ENCODE results near the gene GPATCH3. TPM values are rescaled to one million over a fixed set of nuclear protein-coding genes. Genes with fewer than 3 reads are reported as not detected.
A peak's percentile ranks its signal among the peaks of the same experiment; 100 is the strongest.
"Not testable (repeated sequence)": the region's sequence is repeated elsewhere in the genome, so short reads cannot be mapped to it uniquely, and the experiment has no call there.

GPATCH3 gene
- total RNA-seq, 1 experiment from 2014 or later = 17.4 TPM

DNA sequence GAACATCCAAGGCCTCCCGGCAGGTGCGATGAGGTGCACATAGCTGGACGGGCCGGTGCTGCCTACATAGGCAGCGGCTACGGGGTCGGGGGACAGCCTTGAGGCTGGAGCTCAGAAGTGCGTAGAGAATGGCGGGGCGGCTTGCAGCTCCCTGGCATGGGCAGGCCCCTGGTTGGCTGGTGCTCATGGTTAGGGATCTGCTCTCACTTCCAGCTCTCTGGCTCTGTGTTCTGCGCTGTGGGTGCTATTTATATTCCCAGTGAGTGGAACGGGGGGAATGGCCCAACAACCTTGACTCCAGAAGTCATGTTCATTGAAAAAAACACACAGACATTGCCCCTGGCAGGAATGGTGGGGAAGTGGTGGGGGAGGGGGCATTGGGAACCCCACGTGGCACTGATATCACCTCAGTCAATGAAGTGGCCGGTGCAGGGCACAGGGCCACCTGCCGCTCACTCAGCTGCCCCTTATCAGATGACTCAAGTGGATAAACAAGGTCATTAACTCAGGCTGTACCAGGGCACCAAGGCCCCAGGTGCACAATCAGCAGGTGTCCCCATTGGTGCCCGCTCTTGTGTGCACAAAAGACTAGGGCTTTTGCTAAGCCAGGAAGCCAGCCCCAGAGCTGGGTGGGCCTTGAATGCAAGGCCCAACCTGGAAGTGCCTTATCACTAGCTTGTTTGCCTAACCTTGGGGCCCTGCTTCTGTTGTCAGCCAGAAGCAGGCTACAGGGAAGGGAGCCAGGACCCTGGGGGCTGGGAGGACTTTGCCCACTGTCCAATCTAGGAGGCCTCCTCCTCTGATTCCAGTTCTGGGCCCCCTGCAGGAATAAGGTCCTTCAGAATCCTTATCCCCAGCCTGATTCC lies 13.7 kb upstream of the GPATCH3 start, which contains the start of gene NR0B2:
TSS of gene NR0B2 (minus strand) at position 222 of the 866 bp plus-strand sequence. CDS start at position 187, 35 bp downstream.
- peak; percentile 90 for DNase-seq (ENCODE audit: low spot score)

DNA sequence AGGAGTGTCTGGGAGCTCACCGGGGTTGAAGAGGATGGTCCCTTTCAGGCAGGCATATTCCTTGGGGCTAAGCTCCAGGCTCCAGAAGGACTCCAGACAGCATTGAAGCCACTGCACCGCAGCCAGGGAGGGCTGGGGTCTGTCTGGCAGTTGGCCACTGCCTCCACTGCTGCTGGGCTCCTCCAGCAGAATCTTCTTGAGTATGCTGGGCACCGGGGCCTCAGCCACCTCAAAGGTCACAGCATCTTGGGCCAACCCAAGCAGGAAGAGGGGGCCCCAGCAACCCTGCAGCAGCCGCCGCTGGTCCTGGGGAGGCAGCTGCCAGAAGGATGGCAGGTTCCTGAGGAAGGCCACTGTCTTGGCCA lies 13.1 kb upstream of the GPATCH3 start:
- no peak for DNase-seq (ENCODE audit: low spot score)

DNA sequence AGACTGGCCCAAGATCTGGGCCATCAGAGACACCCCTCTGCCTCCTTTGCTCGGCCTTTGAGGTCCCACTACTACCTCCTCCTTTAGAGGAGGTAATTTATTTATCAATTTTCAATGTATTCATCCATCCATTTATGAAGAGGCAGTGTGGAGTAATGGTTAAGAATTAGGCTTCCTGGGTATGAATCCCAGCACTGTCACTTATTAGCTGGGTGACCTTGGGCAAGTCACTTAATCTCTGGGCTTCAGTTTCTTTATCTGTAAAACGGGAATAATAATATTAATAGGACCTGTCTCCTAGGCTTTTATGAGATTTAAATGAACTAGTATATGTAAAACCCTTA lies 11.9 kb upstream of the GPATCH3 start:
- DNase-seq (ENCODE audit: low spot score) = no peak

DNA sequence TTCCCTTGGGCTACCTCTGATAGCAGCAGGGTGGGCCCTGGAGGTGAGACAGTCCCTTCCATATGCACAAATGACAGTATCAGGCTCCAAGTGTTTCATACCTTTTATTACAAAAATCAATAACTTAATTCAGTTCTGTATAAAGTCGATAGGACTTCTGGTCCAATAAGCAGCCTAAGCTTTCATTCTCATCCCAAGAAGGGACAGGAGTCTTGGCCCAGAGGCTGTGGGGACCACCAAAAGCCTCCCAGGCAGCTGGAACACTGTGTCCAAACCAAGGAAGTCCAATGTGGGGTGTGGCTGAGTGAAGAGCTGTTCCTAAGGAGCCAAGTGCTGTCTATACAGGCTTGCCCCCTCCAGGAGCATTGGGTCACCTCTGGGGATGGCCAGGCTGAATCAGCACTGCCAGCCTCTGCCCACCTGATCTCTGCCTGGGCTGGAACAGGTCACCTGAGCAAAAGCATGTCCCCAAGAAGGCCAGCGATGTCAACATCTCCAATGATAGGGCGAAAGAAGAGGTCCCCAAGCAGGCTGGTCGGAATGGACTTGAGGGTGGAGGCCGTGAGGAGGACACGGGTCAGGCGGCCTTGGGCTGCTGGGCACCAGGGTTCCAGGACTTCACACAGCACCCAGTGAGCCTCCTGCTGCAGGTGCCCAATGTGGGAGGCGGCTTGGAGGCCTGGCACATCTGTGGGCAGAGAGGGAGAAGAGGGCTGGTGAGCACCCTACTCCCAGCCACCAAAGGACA lies 11.3 kb upstream of the GPATCH3 start:
- no peak for DNase-seq (ENCODE audit: low spot score)

DNA sequence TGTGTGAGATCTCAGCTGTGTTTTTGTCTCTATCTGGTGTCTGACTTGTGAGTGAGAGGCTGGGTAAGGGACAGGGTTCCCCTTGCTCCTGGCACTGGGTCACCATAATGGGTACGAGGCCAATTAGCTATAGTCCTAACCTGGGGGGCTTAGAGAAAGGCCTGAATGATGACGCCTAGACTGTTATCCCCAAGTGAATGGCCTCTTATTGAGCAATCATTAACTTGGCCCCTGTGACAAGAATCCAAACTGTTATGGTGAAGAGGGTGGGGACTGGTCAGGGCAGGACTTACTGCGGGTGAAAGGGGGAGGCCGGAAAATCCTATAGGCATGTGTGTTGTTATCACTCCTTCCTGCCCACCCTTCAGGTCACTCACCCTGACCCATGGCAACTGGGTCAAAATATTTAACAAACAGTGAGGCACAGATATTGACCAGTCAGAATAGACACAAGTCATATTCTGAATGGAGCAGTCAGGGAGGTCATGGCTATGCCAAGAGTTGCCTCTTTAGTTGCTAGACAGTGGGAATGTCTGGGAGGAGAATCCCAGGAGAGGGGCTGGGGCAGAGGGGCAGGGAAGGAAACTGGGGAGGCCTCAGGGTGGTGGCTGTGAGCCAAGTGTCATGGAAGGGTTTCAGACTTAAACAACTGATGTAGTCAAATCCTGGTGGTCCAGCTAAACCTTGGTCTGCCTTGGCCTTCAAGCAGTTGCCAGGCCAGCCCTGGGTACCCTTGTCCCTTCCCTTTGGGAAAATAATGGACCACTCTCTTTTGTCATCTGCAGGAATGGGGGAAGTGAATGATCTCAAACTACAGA lies 10.3 kb upstream of the GPATCH3 start:
- DNase-seq (ENCODE audit: low spot score) = peak; percentile 85

DNA sequence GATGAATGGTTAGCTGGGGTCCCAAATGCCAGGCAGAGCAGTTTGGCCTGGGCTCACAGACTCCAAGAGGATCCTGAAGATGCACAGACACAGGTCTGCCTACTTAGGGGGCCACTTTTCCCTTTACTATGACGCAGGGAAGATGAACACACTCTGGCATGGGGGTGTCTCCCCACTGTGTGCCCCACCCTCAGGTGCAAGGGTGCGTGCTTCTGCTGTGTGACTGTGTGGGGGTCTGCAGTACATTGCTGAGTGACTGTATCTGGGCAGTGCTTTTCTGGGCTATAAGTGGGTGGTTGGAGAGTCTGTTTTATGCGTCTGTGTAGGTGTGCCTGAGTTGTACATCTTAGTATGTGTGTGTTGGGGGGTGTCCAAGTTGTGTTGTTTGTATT lies 9.7 kb upstream of the GPATCH3 start:
- DNase-seq (ENCODE audit: low spot score) = no peak

DNA sequence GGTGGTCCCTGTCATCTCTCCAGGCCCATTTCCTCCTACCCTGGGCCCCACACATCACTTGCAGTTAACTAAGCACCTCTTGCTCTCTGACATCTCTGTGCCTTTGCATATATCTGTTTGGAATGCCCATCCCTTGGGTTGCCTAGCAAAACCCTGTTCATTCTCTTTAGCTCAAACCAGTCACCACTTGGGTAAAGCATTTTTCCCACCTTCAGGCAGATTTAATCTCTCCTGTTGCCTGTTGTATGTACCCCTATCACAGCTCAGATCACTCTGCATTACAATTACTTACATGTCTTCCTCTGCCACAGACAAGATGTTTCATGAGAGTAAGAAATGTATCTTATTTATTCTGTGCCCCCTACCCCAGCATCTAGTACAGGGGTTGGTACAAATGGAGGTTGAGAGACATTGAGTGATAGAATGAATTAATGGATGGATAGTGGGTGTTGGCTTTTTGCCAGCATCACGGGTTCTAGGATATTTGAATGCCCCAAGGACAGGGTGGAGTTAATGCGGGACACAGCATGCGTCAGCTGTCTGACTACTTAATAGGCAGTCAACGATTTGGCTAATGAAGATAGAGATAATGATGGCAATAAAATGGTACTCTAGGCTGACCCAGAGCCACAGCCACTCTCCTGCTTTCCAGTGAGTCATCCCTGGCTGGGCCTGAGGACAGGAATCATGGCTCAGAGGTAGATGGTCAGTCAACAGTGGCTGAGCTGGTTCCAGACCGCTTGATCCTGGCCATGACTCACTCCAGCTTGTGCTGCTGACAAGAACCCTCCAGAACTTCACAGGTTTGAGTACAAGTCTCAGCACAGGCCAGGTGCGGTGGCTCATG lies 7.0 kb upstream of the GPATCH3 start:
- DNase-seq (ENCODE audit: low spot score) = peak; percentile 86

DNA sequence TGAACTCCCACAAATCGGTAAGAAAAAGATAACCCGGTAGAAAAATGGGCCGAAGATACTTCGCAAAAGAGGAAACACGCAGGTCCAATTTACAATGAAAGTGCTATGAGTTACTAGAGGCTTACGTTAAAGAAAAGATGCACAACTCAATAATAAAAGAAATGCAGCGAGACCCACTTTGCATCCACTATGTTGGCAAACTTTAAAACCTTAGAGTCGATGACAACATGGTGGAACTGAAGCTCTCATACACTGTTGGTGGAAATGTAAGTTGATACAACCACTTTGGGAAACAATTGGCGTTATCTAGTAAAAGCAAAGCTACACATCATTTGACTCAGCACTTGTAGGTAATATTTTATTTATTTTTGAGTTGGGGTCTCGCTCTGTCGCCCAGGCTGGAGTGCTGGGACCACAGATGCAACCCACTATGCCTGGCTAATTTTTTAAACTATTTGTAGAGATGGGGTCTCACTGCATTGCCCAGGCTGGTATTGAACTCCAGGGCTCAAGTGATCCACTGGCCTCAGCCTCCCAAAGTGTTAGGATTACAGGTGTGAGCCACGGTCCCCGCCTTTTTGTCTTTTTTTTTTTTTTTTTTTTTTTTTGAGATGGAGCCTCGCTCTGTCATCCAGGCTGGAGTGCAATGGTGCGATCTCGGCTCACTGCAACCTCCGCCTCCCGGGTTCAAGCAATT lies 696 bp upstream of the GPATCH3 start:
- DNase-seq (ENCODE audit: low spot score) = no peak

DNA sequence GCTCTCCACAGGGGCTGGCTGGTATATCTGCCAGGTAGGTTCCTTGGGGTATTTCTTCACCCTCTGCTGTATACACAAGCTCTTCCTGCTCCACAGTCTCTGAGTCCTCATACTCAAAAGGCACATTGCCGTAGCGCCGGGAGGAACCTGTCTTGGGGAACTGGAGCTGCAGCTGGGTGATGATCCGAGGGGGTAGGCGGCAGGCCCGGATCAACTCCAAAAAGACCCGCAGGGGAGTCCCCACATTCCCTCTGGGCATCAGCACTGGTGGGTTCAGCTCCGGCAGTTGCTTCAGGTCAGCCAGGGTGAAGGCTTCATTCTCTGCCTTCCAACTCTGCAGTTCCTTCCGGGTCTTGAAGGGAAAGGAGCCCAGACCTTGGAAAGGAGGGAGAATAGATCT lies 2.9 kb downstream of the GPATCH3 start:
- no peak for DNase-seq (ENCODE audit: low spot score)

DNA sequence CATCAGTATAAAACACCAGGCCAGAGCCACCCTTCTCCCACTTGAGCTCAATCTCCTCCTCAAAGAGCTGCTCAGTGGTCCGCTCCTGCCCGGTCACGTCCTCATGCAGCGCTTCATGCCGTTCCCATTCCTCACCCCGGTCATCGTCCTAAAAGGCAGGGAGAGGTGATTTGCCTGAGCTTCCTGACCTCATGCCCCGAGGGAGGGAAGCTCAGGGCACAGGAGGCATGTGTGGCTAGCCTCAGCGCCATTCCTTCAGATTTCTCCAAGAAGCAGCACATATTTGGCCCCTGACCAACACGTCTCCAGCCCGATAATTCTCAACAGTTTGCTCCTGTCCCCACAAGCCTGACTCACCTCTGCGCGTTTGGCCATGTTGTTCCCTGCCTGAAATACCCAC lies 6.0 kb downstream of the GPATCH3 start:
- no peak for DNase-seq (ENCODE audit: low spot score)

DNA sequence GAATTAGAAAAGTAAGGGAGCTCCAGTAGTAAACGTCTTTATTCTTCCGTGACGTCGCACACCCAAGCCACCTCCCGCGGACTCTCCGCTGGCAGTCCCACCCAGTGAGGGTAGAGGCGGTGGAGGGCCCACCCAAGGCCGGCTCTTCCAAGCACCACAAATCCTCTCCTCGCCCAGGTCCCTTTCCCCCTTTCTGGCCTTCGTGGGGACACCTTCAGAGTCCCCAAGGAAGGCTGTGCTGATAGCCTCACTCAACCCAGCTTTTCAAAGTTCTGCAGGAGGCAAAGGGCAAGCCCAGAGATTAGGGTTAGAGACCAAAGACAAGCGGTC lies 9.8 kb downstream of the GPATCH3 start:
- DNase-seq (ENCODE audit: low spot score) = no peak

DNA sequence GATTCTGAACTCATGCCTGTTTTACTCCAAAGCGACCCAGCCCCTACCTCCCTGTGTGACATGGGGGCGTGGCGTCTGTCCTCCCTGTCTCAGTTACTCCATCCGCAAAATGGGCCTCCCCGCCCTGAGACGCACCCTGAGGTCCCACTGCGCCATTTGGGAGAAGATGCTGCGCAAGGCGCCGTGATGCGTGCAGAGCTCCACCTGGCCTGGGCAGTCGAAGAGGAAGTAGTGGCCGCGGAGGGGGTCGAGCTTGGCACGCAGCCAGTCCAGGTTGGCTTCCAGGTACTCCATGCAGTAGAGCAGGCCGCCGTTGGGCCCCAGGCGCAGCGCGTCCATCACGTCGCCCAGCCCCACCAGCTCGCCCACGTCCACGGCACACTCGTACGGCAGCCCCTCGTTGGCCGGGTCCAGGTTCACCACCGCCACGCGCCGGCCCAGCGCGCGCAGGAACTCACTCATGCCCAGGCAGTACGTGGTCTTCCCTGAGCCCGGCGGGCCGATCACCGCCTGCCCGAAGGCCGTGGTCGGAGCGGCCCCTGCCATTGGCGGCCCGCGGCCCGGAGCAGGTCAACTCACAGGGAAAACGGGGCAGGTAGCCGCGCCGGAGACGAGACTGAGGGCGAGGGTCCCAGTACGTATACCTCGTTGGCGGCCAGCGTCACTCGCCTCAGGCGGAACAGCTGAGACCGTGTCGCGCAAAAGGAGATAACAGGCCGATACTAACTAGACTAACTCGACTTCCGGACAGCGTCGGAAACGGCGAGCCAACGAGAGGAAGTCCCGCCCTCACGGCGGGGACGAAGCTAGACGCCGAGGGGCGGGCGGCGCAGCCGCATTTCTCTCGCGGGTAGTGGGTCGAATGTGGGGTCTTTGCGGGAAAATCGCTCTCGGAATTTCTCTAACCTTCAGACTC lies 10.5 kb downstream of the GPATCH3 start, which contains the start of gene GPN2:
TSS of gene GPN2 (minus strand) at position 733 of the 916 bp plus-strand sequence. CDS start at position 546, 187 bp downstream.
- peak; percentile 76 for DNase-seq (ENCODE audit: low spot score)

DNA sequence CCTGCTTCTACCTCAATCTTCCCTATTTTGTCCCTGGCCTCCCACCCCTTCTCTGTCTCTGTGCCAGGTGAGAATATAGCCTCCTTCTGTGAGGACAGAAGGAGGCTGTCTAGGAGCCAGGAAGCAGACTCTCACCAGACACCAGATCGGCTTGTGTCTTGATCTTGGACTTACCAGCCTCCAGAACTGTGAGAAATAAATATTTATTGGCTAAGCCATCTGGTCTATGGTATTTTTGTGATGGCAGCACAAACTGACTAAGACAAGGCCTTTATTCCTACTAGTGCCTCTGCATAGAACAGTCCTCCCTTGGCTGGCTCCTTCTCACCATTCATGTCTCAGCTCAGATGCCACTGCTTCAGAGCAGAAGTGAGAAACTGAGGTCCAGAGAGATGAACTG lies 12.0 kb downstream of the GPATCH3 start:
- no peak for DNase-seq (ENCODE audit: low spot score)

DNA sequence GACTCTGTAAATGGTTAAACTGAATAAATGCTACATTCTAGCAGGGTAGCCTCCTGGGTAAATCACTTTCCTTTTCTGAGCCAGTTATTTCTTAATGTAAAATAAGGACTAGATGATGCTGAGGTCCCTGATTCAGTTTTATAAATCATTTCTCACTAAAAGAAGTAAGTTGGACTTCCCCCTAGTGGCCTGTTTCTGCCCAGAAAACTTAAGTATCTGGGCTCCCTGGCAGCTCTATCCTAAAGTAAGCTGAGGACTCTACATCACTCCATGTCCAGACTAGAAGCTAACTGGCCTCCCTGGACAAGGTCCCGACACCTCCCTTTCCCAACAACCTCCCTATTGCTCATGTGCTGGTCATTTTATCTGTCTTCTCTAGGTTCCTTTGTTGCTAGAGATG lies 13.1 kb downstream of the GPATCH3 start:
- peak; percentile 59 for DNase-seq (ENCODE audit: low spot score)

DNA sequence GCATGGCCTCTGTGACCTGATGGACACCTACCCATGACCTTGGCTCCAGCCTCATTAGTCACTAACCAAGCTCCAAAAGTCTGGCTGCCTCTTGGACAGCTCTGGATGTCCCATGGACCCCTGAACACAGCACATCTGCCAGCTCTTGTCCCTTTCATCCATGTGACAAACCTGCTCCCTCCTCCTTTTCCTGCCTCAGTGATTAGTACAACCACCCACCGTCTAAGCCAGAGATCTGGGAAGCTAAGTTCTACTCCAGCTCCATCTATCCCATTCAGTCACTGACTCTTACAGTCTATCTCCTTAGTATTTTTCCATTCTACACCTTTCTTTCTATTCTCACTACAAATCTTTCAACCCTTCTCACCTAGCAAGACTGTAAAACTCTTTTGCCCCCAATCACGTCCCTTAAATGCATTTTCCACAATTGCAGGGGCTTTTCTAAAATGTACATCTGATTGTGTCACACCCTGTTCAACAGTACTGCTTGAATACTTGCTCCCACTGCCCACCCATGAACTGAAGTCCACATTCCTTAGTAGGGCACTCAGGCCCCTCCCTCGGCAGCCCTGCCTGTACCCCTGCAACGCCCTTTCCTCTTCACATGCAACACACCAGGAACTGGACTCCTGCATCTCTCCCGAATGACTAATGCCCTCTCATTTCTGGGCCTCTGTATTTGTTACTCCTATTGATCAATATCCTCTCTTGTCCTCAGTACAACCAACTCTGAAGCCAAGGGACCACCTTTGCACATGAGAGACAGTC lies 17.4 kb downstream of the GPATCH3 start:
- no peak for DNase-seq (ENCODE audit: low spot score)

DNA sequence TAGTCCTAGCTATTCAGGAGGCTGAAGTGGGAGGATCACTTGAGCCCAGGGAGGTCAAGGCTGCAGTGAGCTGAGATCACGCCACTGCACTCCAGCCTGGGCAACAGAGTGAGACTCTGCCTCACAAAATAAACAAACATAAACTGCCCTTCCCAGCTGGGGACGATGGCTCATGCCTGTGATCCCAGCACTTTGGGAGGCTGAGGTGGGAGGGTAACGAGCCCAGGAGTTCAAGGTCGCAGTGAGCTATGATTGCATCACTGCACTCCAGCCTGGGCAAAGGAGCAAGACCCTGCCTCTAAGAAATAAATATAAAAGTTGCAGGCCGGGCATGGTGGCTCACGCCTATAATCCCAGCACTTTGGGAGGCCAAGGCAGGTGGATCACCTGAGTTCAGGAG lies 18.7 kb downstream of the GPATCH3 start:
- DNase-seq (ENCODE audit: low spot score) = not testable (repeated sequence)

DNA sequence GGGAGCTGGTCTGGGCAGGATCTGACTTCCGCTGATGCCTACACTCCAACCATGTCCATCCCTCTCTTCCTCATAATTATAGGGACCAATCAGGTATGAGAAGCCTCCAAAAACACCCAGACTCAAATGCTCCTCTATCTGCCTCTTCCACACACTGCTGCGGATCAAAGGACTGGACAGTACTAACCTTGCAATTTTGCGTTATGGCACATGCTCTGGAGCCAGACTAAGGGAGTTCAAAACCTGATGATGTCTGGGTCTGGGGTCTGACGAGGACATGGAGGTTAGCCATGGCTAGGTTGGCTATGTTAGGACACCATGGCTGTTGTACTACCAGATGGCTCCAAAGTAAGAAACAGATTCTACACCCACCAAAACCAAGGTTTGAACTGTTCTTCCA lies 20.5 kb downstream of the GPATCH3 start:
- DNase-seq (ENCODE audit: low spot score) = no peak

DNA sequence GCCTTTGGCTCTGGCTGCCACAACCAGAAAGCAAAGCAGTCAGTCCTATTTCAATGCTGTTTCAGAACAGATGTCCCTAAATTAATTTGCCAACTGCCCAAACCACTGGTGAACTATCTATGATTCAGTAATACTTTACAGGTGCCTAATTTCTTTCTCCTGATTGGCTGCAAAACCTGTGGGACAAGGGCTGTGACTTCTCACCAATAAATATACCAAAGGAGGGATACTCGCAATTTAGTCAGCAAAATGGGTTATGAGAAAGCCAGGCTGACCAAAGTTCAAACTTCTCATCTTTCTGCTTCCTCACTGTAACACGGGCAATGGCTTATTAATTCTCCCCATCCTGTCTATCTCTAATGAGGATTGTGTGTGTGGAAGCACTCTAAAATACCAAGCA lies 22.9 kb downstream of the GPATCH3 start:
- no peak for DNase-seq (ENCODE audit: low spot score)

DNA sequence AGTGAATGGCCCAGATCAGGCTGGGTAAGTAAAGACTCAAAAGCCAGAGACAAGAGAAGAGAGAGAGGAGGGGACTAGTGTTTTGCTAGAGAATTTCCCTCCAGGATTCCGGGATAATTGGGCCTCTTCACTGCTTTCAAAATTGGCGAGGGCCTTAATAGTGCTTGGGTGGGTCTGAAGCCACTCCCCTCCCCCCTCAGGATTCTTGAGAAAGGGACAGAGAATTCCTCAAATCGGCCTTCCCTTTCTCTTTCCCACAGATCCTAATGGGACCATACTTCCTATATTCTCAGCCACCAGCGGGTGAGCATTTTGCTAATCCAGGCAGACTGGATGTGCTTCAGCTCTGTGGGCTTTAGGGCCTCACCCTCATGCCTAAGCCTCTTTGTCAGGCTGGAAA lies 25.4 kb downstream of the GPATCH3 start:
- no peak for DNase-seq (ENCODE audit: low spot score)

Measured in HT-29 (cell line).